IMR-90 (cell line): ENCODE results near the gene C20orf173. TPM values are rescaled to one million over a fixed set of nuclear protein-coding genes. Genes with fewer than 3 reads are reported as not detected.

Source experiments
- ATAC-seq: fragments of 200-7000 bp; cut with Tn5 transposase; 2 replicates; pipeline ENCODE4 v1.9.1; 2020; ENCODE audit warnings: low read depth, mild to moderate bottlenecking, moderate library complexity
- BruUV-seq: library from RNA; stranded (reverse); fragments of 400-500 nt; replicated peaks from 2 replicates; lab custom pipeline; 2021; lab: Mats Ljungman, UMichigan
- CTCF ChIA-PET: fragments of 300-600 bp; formaldehyde crosslinking; extraction: SDS; loops from one replicate; lab custom pipeline; 2021; ENCODE audit warnings: antibody characterized with exemption; lab: Yijun Ruan, JAX
- POLR2A ChIA-PET: fragments of 300-600 bp; sonication (Branson Sonifier 250); formaldehyde crosslinking; loops from one replicate; lab custom pipeline; 2022; ENCODE audit warnings: antibody characterized with exemption; ENCODE audit not compliant: unreplicated experiment; lab: Charles Lee
- DNase-seq: peaks from one replicate; pipeline ENCODE4 v3.0.0; 2013
- H2AFZ ChIP-seq: replicated peaks from 2 replicates; pipeline ENCODE3; 2013; ENCODE audit warnings: low read length, mild to moderate bottlenecking; ENCODE audit not compliant: poor library complexity
- H2AK5ac ChIP-seq: 2 replicates; pipeline ENCODE4 v1.6.1; 2013; ENCODE audit warnings: low read depth, low read length, inconsistent platforms
- H2AK9ac ChIP-seq: replicated peaks from 2 replicates; pipeline ENCODE3; 2013; ENCODE audit warnings: mild to moderate bottlenecking, low read depth, low read length, moderate library complexity; ENCODE audit not compliant: poor library complexity
- H2BK120ac ChIP-seq: 2 replicates; pipeline ENCODE4 v1.6.1; 2013; ENCODE audit warnings: low read depth, low read length, inconsistent platforms
- H2BK15ac ChIP-seq: 3 replicates; pipeline ENCODE4 v1.6.1; 2013; ENCODE audit warnings: low read depth, low read length, inconsistent platforms
- H2BK20ac ChIP-seq: 2 replicates; pipeline ENCODE4 v1.6.1; 2013; ENCODE audit warnings: low read depth, mild to moderate bottlenecking, inconsistent platforms, low read length, moderate library complexity
- H2BK5ac ChIP-seq: 2 replicates; pipeline ENCODE4 v1.6.1; 2013; ENCODE audit warnings: mild to moderate bottlenecking, low read depth, low read length, inconsistent platforms; ENCODE audit not compliant: poor library complexity, severe bottlenecking
- H3K14ac ChIP-seq: replicated peaks from 2 replicates; pipeline ENCODE4 v1.6.1; 2013; ENCODE audit warnings: low read depth, low read length, inconsistent platforms
- H3K18ac ChIP-seq: 2 replicates; pipeline ENCODE4 v1.6.1; 2013; ENCODE audit warnings: low read depth, low read length, control low read depth
- H3K23ac ChIP-seq: 2 replicates; pipeline ENCODE4 v1.6.1; 2013; ENCODE audit warnings: low read depth, low read length, inconsistent platforms
- H3K27ac ChIP-seq: 2 replicates; pipeline ENCODE4 v1.5.1; 2013; ENCODE audit warnings: mild to moderate bottlenecking, control low read depth, low read length; ENCODE audit not compliant: insufficient read depth
- H3K27me3 ChIP-seq: 2 replicates; pipeline ENCODE4 v1.6.1; 2013; ENCODE audit warnings: low read length; ENCODE audit not compliant: control insufficient read depth, insufficient read depth
- H3K36me3 ChIP-seq: 2 replicates; pipeline ENCODE4 v1.6.1; 2013; ENCODE audit warnings: low read length, mixed read lengths; ENCODE audit not compliant: control insufficient read depth, insufficient read depth
- H3K4ac ChIP-seq: 2 replicates; pipeline ENCODE4 v1.6.1; 2013; ENCODE audit warnings: low read depth, low read length, inconsistent platforms
- H3K4me1 ChIP-seq: 2 replicates; pipeline ENCODE4 v1.6.1; 2013; ENCODE audit warnings: low read length, mixed read lengths; ENCODE audit not compliant: control insufficient read depth, insufficient read depth
- H3K4me2 ChIP-seq: 2 replicates; pipeline ENCODE4 v1.6.1; 2013; ENCODE audit warnings: low read depth, mild to moderate bottlenecking, control low read depth, low read length, moderate library complexity
- H3K4me3 ChIP-seq: 2 replicates; pipeline ENCODE4 v1.5.1; 2013; ENCODE audit warnings: low read depth, mild to moderate bottlenecking, control low read depth, low read length, moderate library complexity; ENCODE audit not compliant: insufficient read depth
- H3K56ac ChIP-seq: 2 replicates; pipeline ENCODE4 v1.6.1; 2013; ENCODE audit warnings: low read length, inconsistent platforms; ENCODE audit not compliant: insufficient read depth; ENCODE audit errors: extremely low read depth
- H3K79me1 ChIP-seq, 2 experiments: 2 replicates each; pipeline ENCODE4 v1.6.1; 2013; ENCODE audit warnings: low read length in 2 of 2, inconsistent platforms in 1 of 2, low read depth in 1 of 2
- H3K9ac ChIP-seq: 2 replicates; pipeline ENCODE4 v1.6.1; 2013; ENCODE audit warnings: low read depth, low read length, control low read depth
- H3K9me1 ChIP-seq: 2 replicates; pipeline ENCODE4 v1.6.1; 2013; ENCODE audit warnings: low read length, inconsistent platforms; ENCODE audit not compliant: insufficient read depth
- H3K9me3 ChIP-seq: 2 replicates; pipeline ENCODE4 v1.6.1; 2013; ENCODE audit warnings: low read length; ENCODE audit not compliant: control insufficient read depth, insufficient read depth
- H4K20me1 ChIP-seq: 2 replicates; pipeline ENCODE4 v1.6.1; 2013; ENCODE audit warnings: low read length, inconsistent platforms; ENCODE audit not compliant: insufficient read depth
- H4K5ac ChIP-seq: 2 replicates; pipeline ENCODE4 v1.6.1; 2013; ENCODE audit warnings: mild to moderate bottlenecking, low read depth, low read length, control low read depth
- H4K8ac ChIP-seq, 2 experiments: 2 replicates each; pipeline ENCODE4 v1.6.1; 2013; ENCODE audit warnings: low read depth in 2 of 2, low read length in 2 of 2, control low read depth in 1 of 2, inconsistent platforms in 1 of 2
- H4K91ac ChIP-seq: 2 replicates; pipeline ENCODE4 v1.6.1; 2013; ENCODE audit warnings: low read depth, low read length, inconsistent platforms; ENCODE audit not compliant: insufficient read depth
- BHLHE40 ChIP-seq: fragments of 150-350 bp; IDR thresholded peaks from 2 replicates; pipeline ENCODE4 v1.6.1; 2016; ENCODE audit warnings: mild to moderate bottlenecking, low read depth, low read length
- CEBPB ChIP-seq: IDR thresholded peaks from 2 replicates; pipeline ENCODE4 v1.6.1; 2012; ENCODE audit warnings: low read depth, low read length, improper control_type of control experiment
- MAFK ChIP-seq: IDR thresholded peaks from 2 replicates; pipeline ENCODE4 v1.6.1; 2012; ENCODE audit warnings: low read depth, low read length, improper control_type of control experiment
- MAZ ChIP-seq: IDR thresholded peaks from 2 replicates; pipeline ENCODE4 v1.6.1; 2012; ENCODE audit warnings: low read depth, mild to moderate bottlenecking, low read length, improper control_type of control experiment, moderate library complexity, borderline replicate concordance
- RAD21 ChIP-seq: IDR thresholded peaks from 2 replicates; pipeline ENCODE4 v1.6.1; 2012; ENCODE audit warnings: low read length, improper control_type of control experiment
- WGBS, 2 experiments: methylation state at CpG; one replicate each; pipeline versions ENCODE4 v1.1.5 to v1.1.7; 2013; ENCODE audit warnings: missing lambda C conversion rate in 2 of 2; ENCODE audit not compliant: insufficient read length in 1 of 2; ENCODE audit errors: extremely low coverage in 2 of 2; 5-methylcytosine and 5-hydroxymethylcytosine counted together
- dilution Hi-C: fragments of 300-500 bp; cut with HindIII; formaldehyde crosslinking; loops from one replicate; pipeline ENCODE4 v1.14.3; 2018; ENCODE audit warnings: low sequenced_read_pairs; ENCODE audit not compliant: unreplicated experiment
- in situ Hi-C: fragments of 300-500 bp; cut with MboI; formaldehyde crosslinking; loops from 3 replicates; pipeline ENCODE4 v1.14.3; 2019; ENCODE audit warnings: low sequenced_read_pairs, inconsistent platforms, mixed read lengths
- intact Hi-C: fragments of 100-400 bp; cut with micrococcal nuclease; formaldehyde crosslinking; loops from 2 replicates; pipeline ENCODE4 v1.10.0; 2022
- polyA plus RNA-seq, 3 experiments: library from polyadenylated mRNA; depleted of rRNA; stranded (reverse); fragments of >200 nt; gene quantifications; 2 replicates each; pipeline ENCODE4 v1.2.3, GENCODE V29; 2012; ENCODE audit warnings: low replicate concordance in 1 of 3
- total RNA-seq: library from RNA; depleted of rRNA; stranded (reverse); fragments of >200 nt; gene quantifications from 2 replicates; pipeline ENCODE4 v1.2.3, GENCODE V29; 2012
- TF ChIP-seq, protein P1 (sequence below): fragments of 150-350 bp; IDR thresholded peaks from 2 replicates; pipeline ENCODE4 v1.6.1; 2017; ENCODE audit warnings: mild to moderate bottlenecking, antibody characterized with exemption, low read length, low read depth
- TF ChIP-seq, protein P2 (sequence below): conservative IDR thresholded peaks from 2 replicates; pipeline ENCODE4 v1.5.1; 2012; ENCODE audit warnings: mild to moderate bottlenecking, low read depth, low read length, improper control_type of control experiment
- TF ChIP-seq, protein P3 (sequence below): fragments of 150-350 bp; IDR thresholded peaks from 2 replicates; pipeline ENCODE4 v1.6.1; 2016; ENCODE audit warnings: low read depth, mild to moderate bottlenecking, low read length, moderate library complexity, borderline replicate concordance

The C20orf173 gene
- total and polyA plus RNA-seq, 2 of the 4 experiments (the other 2 are of a cell fraction), result not detected

DNA sequence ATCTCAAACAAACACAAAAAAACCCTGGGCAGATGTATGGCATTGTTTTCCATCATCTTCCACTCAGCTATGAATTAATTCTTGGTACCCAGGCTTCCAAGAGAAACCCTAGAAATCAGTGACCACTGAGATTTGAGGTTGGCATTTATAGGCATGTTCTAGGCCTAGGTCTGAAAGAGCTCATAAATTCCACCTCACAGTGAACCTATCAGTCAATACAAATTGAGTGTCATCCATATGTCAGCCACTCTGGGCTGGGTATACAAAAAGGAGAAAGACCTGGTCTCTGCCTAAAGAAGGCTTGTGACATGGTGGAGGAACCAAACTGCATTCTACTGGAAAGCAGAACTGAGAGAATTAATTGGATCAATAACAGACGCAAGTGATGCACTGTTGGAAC lies 30.2 kb downstream of the C20orf173 start:
- H2BK5ac ChIP-seq, result no peak overlapping the region
- in situ Hi-C loops, result no loop called here
- no peaks in the 10 kb centered on the region for H3K9me1 ChIP-seq
- intact Hi-C loops, result no loop called here
- no peak overlapping the region for H3K14ac ChIP-seq
- H2BK120ac ChIP-seq, result no peak overlapping the region
- H4K91ac ChIP-seq, result no peak overlapping the region
- no peak overlapping the region for H3K56ac ChIP-seq
- H4K5ac ChIP-seq, result no peak overlapping the region
- no peak overlapping the region for H3K18ac ChIP-seq
- no peak overlapping the region for H3K27ac ChIP-seq
- TF ChIP-seq MAFK, result no peak
- TF ChIP-seq, protein P1, sequence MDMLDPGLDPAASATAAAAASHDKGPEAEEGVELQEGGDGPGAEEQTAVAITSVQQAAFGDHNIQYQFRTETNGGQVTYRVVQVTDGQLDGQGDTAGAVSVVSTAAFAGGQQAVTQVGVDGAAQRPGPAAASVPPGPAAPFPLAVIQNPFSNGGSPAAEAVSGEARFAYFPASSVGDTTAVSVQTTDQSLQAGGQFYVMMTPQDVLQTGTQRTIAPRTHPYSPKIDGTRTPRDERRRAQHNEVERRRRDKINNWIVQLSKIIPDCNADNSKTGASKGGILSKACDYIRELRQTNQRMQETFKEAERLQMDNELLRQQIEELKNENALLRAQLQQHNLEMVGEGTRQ, result no peak
- no peak for TF ChIP-seq CEBPB
- no peak for TF ChIP-seq BHLHE40
- TF ChIP-seq RAD21, result no peak
- TF ChIP-seq MAZ, result no peak
- TF ChIP-seq, protein P2, sequence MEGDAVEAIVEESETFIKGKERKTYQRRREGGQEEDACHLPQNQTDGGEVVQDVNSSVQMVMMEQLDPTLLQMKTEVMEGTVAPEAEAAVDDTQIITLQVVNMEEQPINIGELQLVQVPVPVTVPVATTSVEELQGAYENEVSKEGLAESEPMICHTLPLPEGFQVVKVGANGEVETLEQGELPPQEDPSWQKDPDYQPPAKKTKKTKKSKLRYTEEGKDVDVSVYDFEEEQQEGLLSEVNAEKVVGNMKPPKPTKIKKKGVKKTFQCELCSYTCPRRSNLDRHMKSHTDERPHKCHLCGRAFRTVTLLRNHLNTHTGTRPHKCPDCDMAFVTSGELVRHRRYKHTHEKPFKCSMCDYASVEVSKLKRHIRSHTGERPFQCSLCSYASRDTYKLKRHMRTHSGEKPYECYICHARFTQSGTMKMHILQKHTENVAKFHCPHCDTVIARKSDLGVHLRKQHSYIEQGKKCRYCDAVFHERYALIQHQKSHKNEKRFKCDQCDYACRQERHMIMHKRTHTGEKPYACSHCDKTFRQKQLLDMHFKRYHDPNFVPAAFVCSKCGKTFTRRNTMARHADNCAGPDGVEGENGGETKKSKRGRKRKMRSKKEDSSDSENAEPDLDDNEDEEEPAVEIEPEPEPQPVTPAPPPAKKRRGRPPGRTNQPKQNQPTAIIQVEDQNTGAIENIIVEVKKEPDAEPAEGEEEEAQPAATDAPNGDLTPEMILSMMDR, result no peak
- TF ChIP-seq, protein P3, sequence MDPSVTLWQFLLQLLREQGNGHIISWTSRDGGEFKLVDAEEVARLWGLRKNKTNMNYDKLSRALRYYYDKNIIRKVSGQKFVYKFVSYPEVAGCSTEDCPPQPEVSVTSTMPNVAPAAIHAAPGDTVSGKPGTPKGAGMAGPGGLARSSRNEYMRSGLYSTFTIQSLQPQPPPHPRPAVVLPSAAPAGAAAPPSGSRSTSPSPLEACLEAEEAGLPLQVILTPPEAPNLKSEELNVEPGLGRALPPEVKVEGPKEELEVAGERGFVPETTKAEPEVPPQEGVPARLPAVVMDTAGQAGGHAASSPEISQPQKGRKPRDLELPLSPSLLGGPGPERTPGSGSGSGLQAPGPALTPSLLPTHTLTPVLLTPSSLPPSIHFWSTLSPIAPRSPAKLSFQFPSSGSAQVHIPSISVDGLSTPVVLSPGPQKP, result no peak
- no peak overlapping the region for H2AFZ ChIP-seq
- DNase-seq, result no peak
- H3K4me3 ChIP-seq, result no peak overlapping the region
- dilution Hi-C loops, result no loop called here
- H3K9me3 ChIP-seq, result no peaks in the 10 kb centered on the region
- 100% methylated on average over 1 of the region's 1 CpG; no CpG with 5 or more reads in 1 of the 2 experiments for WGBS, 2 experiments
- H3K4me1 ChIP-seq, result no peaks in the 10 kb centered on the region
- BruUV-seq, result no TSS peak
- no peak overlapping the region for H2AK5ac ChIP-seq
- no peaks in the 10 kb centered on the region for H3K79me1 ChIP-seq
- H4K8ac ChIP-seq, result no peak overlapping the region
- ChIA-PET POLR2A (no interaction called here), CTCF (interaction anchor here (0.8 kb wide), 1 partner anchor 64 kb away, joined by 3 read pairs; no protein-coding TSS in a partner anchor)
- H3K36me3 ChIP-seq, result peaks cover 83% of the 10 kb centered on the region
- H3K9ac ChIP-seq, result no peak overlapping the region
- H3K23ac ChIP-seq, result no peak overlapping the region
- no peak overlapping the region for H3K4ac ChIP-seq
- H2AK9ac ChIP-seq, result no peak overlapping the region
- H3K27me3 ChIP-seq, result no peaks in the 10 kb centered on the region
- H2BK20ac ChIP-seq, result no peak overlapping the region
- ATAC-seq, result no peak
- no peak overlapping the region for H3K4me2 ChIP-seq
- no peaks in the 10 kb centered on the region for H4K20me1 ChIP-seq
- no peak overlapping the region for H2BK15ac ChIP-seq
